OCI-LY1 (cell line): ENCODE data around the gene ITSN2.

Experiments
- CTCF ChIP-seq: fragments of 200-600 bp; sonication (generic), shearing (Covaris generic); IDR thresholded peaks from 2 replicates; pipeline ENCODE4 v1.5.1; 2017; ENCODE audit warnings: mild to moderate bottlenecking, antibody characterized with exemption, low read length, moderate library complexity, mixed read lengths
- EZH2 ChIP-seq: fragments of 200-600 bp; sonication (generic), shearing (Covaris generic); IDR thresholded peaks from 2 replicates; pipeline ENCODE4 v1.8.0; 2017; ENCODE audit warnings: borderline replicate concordance, mixed run types, mild to moderate bottlenecking, antibody characterized with exemption, low read length, moderate library complexity, mixed read lengths

- no peak for TF ChIP-seq CTCF
- TF ChIP-seq EZH2, result no peak
Observed at GRCh38 chr2:24239553-24239952, 120.8 kb downstream of the ITSN2 start.
